ENCODE measurements around the gene ARL4A.

- TF ChIP-seq EP300 (IDR thresholded peaks at IDR 0.05) (no peak), CTCF (IDR thresholded peaks at IDR 0.05) (no peak)
Observed at GRCh38 chr7:12722636-12723605, 35.5 kb downstream of the ARL4A start.
